ENCODE measurements around the gene MAU2.

Gene MAU2

GRCh38 chr19:19296953-19297689 is 23.5 kb upstream of the MAU2 start:
- no peak overlapping the region for H3K4me3 ChIP-seq (ENCODE audit: low read depth, low read length)
- TF ChIP-seq, protein P1, sequence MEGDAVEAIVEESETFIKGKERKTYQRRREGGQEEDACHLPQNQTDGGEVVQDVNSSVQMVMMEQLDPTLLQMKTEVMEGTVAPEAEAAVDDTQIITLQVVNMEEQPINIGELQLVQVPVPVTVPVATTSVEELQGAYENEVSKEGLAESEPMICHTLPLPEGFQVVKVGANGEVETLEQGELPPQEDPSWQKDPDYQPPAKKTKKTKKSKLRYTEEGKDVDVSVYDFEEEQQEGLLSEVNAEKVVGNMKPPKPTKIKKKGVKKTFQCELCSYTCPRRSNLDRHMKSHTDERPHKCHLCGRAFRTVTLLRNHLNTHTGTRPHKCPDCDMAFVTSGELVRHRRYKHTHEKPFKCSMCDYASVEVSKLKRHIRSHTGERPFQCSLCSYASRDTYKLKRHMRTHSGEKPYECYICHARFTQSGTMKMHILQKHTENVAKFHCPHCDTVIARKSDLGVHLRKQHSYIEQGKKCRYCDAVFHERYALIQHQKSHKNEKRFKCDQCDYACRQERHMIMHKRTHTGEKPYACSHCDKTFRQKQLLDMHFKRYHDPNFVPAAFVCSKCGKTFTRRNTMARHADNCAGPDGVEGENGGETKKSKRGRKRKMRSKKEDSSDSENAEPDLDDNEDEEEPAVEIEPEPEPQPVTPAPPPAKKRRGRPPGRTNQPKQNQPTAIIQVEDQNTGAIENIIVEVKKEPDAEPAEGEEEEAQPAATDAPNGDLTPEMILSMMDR (IDR thresholded peaks at IDR 0.05; ENCODE audit: low read depth, low read length) = no peak

- H3K4me3 ChIP-seq (ENCODE audit: low read depth, low read length) = no peak overlapping the region
- TF ChIP-seq, protein P1 (IDR thresholded peaks at IDR 0.05; ENCODE audit: low read depth, low read length) = no peak
Measured at GRCh38 chr19:19297759-19298158, 22.9 kb upstream of the MAU2 start.

DNA sequence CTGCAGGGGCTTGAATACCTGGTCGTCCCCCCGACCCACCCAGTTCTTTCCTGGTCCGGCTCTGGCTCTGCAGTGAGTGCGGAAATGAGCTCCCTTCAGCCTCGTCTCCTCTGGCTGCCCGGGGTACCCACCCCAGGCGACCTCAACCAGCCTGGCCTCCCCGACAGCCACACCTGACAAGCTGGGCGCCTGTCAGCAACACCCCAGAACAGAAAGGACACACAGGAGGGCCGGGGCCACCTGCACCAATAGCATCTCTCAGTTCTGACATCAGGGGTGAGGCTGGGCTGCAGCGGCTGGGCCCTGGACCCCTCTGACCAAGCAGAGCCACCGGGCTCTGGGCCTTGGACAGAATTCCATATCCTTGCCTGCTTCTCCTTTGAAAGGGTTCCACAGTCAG is 20.0 kb upstream of the MAU2 start:
- no peak overlapping the region for H3K4me3 ChIP-seq (ENCODE audit: low read depth, low read length)
- TF ChIP-seq, protein P1 (IDR thresholded peaks at IDR 0.05; ENCODE audit: low read depth, low read length) = no peak

DNA sequence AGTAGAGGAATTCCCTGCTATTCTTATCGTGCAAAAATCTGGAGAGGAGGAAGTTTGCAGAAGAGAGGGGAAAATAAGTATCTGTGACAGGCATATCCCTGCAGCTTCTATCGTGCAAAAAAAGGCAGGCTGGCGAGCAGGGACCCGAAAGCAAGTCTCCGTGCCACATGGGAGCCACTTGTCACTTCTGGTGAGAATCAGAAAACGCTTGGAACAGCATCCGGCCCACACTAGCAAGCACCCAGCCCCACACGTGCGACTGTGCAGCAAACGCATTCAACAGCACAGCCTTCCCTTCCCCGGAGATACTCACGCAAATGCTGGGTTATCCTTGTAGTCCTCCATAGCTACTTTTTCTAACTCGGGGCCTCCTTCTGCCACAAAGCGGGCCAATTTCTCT is 17.2 kb upstream of the MAU2 start:
- no peak overlapping the region for H3K4me3 ChIP-seq (ENCODE audit: low read depth, low read length)
- TF ChIP-seq, protein P1 (IDR thresholded peaks at IDR 0.05; ENCODE audit: low read depth, low read length) = no peak

GRCh38 chr19:19304186-19304965 is 16.3 kb upstream of the MAU2 start:
- TF ChIP-seq, protein P1 (IDR thresholded peaks at IDR 0.05; ENCODE audit: low read depth, low read length) = no peak
- H3K4me3 ChIP-seq (ENCODE audit: low read depth, low read length) = no peak overlapping the region

DNA sequence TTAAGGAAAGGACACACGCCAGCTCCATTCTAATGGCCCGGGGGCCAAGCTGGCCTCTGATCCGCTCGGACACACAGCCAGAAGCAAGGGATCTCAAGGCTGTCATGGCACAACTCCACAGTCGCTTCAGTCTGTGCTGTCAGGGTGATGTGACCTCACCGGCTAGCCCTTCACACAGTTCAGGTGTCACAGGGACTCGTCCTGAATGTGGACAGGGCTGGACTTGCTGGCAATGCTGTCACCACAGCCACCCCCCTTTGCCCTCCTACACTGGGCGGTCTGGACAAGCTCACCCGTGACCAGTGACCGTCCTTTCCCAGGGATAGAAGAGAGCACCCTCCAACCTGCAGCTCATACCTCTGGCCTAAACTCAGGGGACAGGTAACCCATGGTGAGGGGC is 15.6 kb upstream of the MAU2 start:
- TF ChIP-seq, protein P1 (IDR thresholded peaks at IDR 0.05; ENCODE audit: low read depth, low read length) = no peak
- H3K4me3 ChIP-seq (ENCODE audit: low read depth, low read length) = no peak overlapping the region

- TF ChIP-seq, protein P1 (IDR thresholded peaks at IDR 0.05; ENCODE audit: low read depth, low read length) = no peak
- no peak overlapping the region for H3K4me3 ChIP-seq (ENCODE audit: low read depth, low read length)
Measured at GRCh38 chr19:19305696-19306095, 14.9 kb upstream of the MAU2 start.

Measured in WI38 (cell line).